ENCODE results near the gene TNNT2. TPM values are rescaled to one million over a fixed set of nuclear protein-coding genes. Genes with fewer than 3 reads are reported as not detected.

The TNNT2 gene
- total and polyA plus RNA-seq, 8 donors = 1.5 to 12.0 (median 6.7) TPM; not detected in 4

DNA sequence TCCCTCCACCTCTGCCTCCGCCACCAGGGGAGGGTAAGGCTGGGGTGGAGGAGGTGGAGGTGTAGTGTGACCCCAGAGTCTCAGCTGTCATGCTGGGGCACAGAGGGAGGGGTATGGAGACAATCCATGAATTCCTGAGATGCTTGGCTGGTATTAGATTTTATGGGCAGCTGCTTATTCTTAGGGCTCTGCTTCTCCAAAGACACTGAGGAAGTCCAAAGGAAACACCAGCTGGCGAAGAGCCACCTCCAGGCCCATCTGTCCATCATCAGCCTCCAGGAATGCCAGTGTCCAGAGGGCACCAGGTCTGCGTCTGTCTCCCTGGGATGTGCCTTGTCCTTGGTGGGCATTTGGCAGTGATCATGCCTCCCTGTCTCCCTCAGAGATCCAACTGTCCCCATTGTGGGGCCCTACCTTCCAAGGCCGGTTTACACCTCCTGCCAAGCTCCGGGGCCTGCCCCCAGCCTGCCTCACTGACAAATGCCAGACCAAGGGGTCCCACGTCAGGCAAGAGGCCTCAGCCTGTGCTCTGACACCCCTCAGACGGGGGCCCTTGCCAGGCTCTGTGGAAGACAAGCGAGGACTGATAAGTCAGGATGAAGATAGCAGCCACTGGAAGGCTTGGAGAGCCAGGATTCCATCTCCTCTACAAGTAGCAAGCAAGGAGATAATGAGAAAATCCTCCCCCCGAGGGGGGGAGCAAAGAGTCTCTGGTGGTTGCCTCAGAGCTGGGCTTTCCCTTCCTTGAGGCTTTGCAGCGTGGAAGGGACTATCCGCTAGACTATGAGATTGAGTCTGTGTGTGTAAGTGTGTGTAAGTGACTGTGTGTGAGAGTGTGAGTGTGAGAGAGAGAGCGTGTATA, 42.5 kb upstream of the TNNT2 start:
- H3K4me1 ChIP-seq = no peaks in the 10 kb centered on the region
- intact Hi-C loops (cut with DNase I; ENCODE audit: low total_unique reads) = no loop called here
- H3K9me3 ChIP-seq = no peaks in the 10 kb centered on the region
- 68 to 83% (median 72%) methylated on average over 11 to 12 of the region's 12 CpGs for WGBS, 5 donors
- H3K4me3 ChIP-seq = no peak overlapping the region
- H3K27ac ChIP-seq = no peak overlapping the region
- peaks cover 0 to 5% (median 0%) of the 10 kb centered on the region in 3 donors for H3K27me3 ChIP-seq
- DNase-seq = no peak
- no peak for TF ChIP-seq CTCF (IDR thresholded peaks at IDR 0.05)
- no peak for TF ChIP-seq POLR2A (IDR thresholded peaks at IDR 0.05)
- no peak for TF ChIP-seq EP300 (IDR thresholded peaks at IDR 0.05)
- TF ChIP-seq POLR2AphosphoS5 (IDR thresholded peaks at IDR 0.05) = no peak
- H3K36me3 ChIP-seq = no peaks in the 10 kb centered on the region

- intact Hi-C loops (cut with DNase I; ENCODE audit: low total_unique reads) = no loop called here
- no peak overlapping the region for H3K4me3 ChIP-seq
- no peaks in the 10 kb centered on the region for H3K9me3 ChIP-seq
- no peak overlapping the region for H3K27ac ChIP-seq
- WGBS, 5 donors = 80 to 91% (median 88%) methylated on average over 4 of the region's 4 CpGs
- H3K27me3 ChIP-seq = peaks cover 0 to 5% (median 0%) of the 10 kb centered on the region in 3 donors
- TF ChIP-seq CTCF (IDR thresholded peaks at IDR 0.05) = no peak
- no peak for TF ChIP-seq EP300 (IDR thresholded peaks at IDR 0.05)
- TF ChIP-seq POLR2AphosphoS5 (IDR thresholded peaks at IDR 0.05) = no peak
- TF ChIP-seq POLR2A (IDR thresholded peaks at IDR 0.05) = no peak
- DNase-seq = no peak
- H3K36me3 ChIP-seq = no peaks in the 10 kb centered on the region
- no peaks in the 10 kb centered on the region for H3K4me1 ChIP-seq
Observed at GRCh38 chr1:201419256-201419655, 41.8 kb upstream of the TNNT2 start.

- no peaks in the 10 kb centered on the region for H3K36me3 ChIP-seq
- intact Hi-C loops (cut with DNase I; ENCODE audit: low total_unique reads) = no loop called here
- DNase-seq = no peak
- H3K4me1 ChIP-seq = no peaks in the 10 kb centered on the region
- TF ChIP-seq POLR2AphosphoS5 (IDR thresholded peaks at IDR 0.05) (no peak), EP300 (IDR thresholded peaks at IDR 0.05) (no peak), CTCF (IDR thresholded peaks at IDR 0.05) (no peak), POLR2A (IDR thresholded peaks at IDR 0.05) (no peak)
- H3K9me3 ChIP-seq = no peaks in the 10 kb centered on the region
- H3K27ac ChIP-seq = no peak overlapping the region
- WGBS, 5 donors = 80 to 96% (median 89%) methylated on average over 3 of the region's 3 CpGs
- no peak overlapping the region for H3K4me3 ChIP-seq
- peaks cover 0 to 5% (median 0%) of the 10 kb centered on the region in 3 donors for H3K27me3 ChIP-seq
Observed at GRCh38 chr1:201418461-201418860, 41.0 kb upstream of the TNNT2 start.

DNA sequence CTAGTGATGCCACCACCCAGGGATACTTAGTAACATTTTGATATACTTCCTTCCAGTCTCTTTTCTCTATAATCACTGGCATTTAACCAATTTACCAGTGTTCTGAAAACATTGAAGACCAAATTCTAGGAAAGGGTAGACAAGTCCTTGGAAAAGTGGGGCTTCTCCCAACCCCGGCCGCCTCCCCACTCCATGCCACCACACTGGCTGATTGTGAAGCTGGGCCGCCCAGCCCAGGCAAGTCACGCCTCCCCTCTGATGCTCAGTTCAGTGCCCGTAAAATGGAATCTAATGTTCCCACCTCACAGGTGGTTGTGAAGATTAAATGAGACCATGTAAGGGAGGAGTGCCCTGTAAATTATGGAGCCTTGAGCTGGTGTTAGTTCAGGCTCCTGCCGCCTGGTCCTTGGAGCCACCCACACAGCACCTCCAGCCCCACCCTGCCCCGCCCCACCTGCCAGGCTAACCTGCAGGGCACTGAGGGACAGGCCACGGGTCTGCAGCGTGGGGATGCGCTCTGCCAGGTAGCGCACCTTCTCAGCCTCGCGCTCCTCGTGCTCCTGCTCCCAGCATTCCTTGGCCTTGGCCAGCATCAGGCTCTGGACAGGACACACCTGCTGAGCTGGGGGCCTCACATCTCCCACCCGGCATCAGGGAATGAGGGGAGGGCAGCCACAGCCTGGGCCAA, 36.7 kb upstream of the TNNT2 start:
- intact Hi-C loops (cut with DNase I; ENCODE audit: low total_unique reads) = no loop called here
- no peaks in the 10 kb centered on the region for H3K36me3 ChIP-seq
- H3K4me3 ChIP-seq = no peak overlapping the region
- H3K27me3 ChIP-seq = peaks cover 0 to 2% (median 0%) of the 10 kb centered on the region in 3 donors
- no peaks in the 10 kb centered on the region for H3K4me1 ChIP-seq
- WGBS, 5 donors = 85 to 93% (median 90%) methylated on average over 13 to 15 of the region's 15 CpGs
- TF ChIP-seq EP300 (IDR thresholded peaks at IDR 0.05) = no peak
- TF ChIP-seq POLR2AphosphoS5 (IDR thresholded peaks at IDR 0.05) = no peak
- TF ChIP-seq POLR2A (IDR thresholded peaks at IDR 0.05) = no peak
- TF ChIP-seq CTCF (IDR thresholded peaks at IDR 0.05) = no peak
- no peaks in the 10 kb centered on the region for H3K9me3 ChIP-seq
- H3K27ac ChIP-seq = no peak overlapping the region
- DNase-seq = no peak

Measured in stomach (tissue), 9 donors.